GM19239 (cell line): Measurements from ENCODE around the gene DOCK4.

Experiments
- DNase-seq: peaks from one replicate; pipeline ENCODE4 v3.0.0; 2011; ENCODE audit warnings: low spot score; ENCODE audit not compliant: insufficient read length
- FAIRE-seq: peaks from 2 replicates; lab custom pipeline; 2011; peaks lifted over from hg19 to GRCh38; lab: Jason Lieb, UNC

The DOCK4 gene

DNA sequence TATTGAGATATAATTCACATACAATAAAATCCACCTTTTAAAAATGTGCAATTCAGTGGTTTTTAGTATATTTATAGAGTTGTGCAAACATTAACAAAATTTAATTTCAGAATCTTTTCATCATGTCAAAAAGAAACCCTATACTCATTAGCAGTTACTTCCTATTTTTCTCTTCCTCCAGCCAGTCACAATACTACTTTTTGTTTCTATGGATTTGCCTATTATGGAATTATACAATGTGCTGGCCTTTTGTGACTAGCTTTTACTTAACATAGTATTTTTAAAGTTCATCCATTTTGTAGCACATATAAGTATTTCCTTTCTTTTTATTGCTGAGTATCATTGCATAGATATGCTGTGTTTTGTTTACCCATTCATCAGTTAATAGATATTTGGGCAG is 444.0 kb downstream of the DOCK4 start:
- FAIRE-seq (no peak), DNase-seq (no peak)

DNA sequence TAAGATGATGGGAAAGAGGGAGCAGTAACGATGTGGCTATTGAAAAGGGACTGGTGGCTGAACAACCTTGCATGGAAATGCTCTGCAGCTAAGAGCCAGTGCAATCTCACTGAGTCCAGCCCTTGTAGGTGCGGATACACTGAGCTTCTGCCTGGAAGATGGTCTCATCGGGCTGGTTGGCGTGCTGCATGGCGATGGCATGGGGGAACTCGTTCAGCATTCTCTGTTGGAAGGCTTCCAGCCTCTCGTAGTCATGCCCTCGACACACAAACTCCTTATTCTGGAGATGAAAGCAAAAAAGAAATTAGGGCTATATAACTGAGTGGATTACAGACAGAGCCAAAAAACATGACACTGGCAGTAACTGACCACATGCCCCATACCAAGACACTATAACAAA is 446.2 kb downstream of the DOCK4 start:
- FAIRE-seq = no peak
- DNase-seq = no peak

DNA sequence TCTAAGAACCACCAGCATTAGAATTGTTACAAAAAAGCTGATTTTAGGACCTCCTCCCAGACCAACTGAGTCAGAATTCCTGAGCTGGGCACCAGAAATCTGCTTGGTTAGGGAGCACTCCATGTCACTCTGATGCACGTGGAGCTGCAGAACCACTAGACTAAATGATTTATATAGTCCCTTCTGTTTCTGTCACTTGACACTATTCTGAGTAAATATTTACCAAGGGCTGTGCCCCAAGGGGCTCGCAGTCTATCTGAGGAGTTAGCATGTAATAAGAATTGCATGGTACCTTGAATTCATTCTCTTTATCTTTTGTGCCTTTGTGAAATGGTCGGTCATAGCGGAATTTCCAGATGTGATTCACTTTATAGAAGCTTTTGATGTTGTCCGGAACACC is 447.9 kb downstream of the DOCK4 start:
- FAIRE-seq (no peak), DNase-seq (no peak)

DNA sequence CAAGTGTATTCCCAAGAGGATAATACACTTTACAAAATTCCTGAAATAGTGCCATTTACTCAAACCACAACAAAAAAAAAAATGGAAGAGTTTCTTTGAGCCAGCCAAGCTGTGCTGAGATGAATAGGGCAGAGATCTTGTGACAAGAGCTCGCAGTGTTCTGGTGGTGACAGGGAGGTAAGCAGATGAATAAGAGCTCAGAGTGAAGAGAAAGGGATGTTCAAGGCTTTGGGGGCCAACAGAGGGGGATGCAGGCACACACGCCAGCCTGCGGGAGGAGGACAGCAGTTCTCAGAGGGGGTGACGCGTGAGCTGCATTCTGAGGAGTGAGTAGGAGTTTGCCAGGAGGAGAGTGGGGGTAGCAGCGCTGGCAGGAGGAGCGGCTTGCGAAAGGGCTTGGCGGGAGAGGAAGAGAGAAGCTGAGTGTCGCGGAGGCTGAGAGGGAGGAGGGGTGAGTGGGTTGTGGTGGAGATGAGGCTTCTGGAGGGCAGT is 449.5 kb downstream of the DOCK4 start:
- DNase-seq = no peak
- no peak for FAIRE-seq

DNA sequence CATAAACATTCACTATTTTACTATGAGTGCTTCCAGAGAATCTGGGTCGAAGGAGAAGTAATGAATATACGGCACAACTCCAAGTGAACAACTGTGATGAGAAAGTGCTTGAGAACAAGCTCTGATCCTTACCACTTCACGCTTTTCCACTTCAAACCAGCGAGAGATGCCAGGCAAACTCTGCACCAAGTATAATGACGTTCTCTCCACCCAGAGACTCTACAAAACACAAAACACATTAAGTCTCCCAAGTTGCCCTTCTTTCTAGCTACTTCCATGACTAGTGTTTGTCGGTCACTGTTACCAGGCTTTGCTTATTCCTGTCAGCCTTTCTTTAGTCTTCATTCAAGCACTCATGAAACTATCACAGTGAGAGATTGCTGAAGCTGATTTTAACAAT is 450.8 kb downstream of the DOCK4 start:
- no peak for FAIRE-seq

DNA sequence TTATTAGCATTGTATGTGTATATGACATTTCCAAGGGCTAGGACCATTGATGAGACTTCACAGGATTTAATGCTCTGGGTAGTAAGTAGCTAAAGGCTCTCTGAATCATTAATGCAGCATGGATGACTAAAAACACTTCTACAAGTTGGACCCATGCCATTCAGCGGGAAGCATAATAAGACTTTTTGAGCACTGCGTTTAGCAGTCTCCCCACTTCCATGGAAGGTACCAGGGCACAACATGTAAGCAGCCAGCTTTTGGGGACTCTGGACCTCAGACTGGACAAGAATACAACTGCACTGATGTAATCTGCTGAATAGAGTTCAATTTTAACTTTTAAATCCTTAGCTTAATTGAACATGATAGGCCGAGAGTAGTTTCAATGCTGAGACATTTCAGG is 452.2 kb downstream of the DOCK4 start:
- FAIRE-seq (no peak), DNase-seq (no peak)

More for the DNA sequence above, 450.8 kb downstream of the DOCK4 start:
- DNase-seq = no peak

DNA sequence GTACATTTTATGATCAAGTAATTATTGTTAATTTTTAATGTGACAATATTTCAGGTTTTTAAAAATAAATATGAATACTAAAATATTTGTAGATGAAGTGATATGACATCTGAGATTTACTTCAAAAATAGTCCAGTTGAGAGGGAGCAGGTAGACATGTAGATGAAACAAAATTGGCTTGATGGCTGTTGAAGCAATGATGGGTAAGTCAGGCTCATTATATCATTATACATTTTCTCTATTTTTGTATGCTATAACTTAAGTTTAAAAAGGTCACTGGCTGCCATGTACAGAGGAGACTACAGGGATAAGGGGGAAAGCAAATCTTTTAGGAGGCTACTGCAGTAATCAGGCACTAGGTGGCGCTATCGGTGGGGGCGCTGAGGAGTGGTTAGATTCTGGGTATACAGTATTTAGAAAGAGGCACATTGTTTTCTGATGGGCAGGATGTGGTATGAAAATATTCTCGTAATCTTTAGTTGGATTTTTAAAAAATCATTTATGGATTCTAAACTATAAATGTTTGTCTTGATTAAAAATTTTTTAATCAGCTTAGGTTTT is 454.1 kb downstream of the DOCK4 start:
- DNase-seq (peak; percentile 21), FAIRE-seq (no peak)

DNA sequence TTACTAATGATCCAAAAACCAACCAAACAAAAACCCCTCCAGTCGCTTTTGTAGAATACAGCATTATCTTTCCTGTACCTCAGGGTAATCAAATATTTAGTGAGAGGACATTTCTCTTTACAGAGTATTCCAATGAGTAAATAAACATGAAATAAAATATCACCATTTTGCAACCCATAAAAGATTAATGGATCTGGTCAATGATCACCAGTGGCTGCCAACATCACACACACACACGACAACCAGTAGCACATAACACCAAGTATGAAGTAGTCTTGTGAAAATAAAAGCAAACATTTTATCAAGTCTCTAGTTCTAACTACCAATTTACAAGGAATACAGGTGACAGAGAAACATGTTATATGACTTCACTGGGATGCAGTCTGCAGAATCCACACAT is 455.3 kb downstream of the DOCK4 start:
- no peak for FAIRE-seq

DNA sequence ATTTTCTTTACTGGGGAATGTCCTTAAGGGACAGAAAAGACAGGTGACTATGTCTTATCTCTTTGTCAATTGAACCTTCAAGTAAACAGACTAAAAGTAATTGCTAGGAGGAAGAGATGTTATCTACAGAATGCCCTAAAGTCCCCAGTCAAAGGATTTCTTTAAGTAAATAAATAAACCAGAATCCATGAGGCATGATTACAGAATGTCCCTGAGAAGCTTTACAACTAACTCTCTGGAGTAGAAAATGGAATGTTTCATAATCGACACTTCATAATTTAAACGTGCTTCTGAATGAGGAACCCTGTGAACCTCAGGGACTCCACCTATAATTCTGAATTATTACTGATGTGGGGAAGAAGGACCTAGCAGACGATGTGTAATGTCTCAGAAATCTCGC is 456.0 kb downstream of the DOCK4 start:
- no peak for FAIRE-seq
- DNase-seq = no peak

More for the DNA sequence above, 455.3 kb downstream of the DOCK4 start:
- DNase-seq = no peak

DNA sequence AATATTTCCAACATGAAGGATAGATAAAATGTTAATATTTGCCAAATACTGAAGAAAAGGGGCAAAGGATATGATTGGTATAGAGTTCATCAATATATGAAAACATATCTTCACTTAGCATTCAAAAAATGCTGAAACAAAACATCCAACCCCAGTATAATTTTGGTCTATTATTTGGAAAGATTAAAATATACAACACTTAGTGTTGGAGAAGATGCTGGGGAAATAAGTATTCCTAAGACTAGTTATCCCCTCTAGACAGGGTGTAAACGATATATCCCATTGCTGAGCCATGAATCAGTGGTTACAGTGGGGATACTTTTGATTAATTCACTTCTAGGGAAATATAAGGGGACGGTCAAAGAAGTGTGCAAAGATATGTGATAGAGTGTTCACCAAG is 456.6 kb downstream of the DOCK4 start:
- FAIRE-seq (no peak), DNase-seq (no peak)

DNA sequence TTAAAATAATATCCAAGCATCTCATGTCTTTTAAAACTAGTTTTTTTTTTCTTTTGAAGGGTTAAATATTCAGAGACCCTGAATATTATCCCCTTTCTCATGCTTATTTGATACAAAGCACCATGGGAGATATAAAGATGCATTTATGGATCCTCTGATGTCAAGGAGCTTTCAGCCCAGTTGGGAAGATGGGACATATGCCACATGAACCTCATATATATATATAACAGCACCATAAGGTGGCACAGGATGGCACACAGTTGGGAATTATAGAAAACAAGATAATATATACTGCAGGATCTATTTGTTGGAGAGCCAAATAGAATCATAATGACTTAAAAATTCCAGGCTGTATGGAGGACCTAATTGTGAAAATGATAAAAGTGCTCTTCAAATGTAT is 458.5 kb downstream of the DOCK4 start:
- DNase-seq = no peak
- no peak for FAIRE-seq

DNA sequence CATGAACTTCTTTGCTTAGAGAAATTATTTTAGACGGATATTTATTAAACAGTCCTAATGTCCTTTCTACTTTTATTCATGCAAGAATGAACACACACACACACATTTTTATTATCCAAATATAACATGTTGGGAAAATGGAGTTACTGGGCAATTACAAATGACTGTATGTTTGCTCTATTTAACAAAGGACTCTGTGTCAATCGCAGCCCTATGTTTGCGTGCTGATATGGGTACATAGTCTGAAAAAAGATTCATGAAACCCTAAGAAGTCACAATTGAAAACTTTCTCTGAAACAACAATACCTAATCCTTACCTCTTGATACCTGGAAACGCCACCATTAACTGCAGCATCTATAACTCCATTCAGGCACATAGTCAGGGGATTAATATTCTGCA is 459.2 kb downstream of the DOCK4 start:
- DNase-seq = no peak
- no peak for FAIRE-seq

DNA sequence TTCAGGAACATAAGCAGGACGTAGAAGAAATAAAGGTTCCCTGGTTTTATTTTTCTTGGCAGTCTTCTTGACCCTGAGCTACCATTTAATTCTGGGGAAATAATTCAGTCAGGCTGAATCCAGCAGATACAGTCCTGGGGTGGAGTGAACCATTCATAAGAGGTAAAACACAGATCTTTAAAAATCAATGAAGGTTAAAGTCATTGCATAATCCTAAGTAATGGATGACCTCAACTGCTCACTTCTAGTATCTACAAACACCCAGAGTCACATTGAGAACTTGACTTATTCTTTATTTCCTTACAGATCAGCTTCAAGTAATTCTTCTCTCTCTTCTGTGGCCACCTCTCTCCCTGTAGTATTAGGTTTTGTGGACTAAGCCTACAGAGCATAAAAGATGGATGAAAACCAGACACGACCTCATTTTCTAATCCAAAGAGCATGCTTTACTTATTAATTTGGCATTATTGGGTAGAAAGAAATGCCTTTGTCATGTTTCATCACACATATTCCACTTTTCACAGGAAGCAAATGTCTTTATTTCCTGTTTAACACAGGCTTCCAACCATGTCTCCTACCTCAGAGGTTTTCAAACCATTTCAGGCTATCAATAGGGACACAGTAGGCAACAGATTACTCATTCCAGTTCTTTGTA is 461.6 kb downstream of the DOCK4 start:
- DNase-seq = no peak
- no peak for FAIRE-seq

DNA sequence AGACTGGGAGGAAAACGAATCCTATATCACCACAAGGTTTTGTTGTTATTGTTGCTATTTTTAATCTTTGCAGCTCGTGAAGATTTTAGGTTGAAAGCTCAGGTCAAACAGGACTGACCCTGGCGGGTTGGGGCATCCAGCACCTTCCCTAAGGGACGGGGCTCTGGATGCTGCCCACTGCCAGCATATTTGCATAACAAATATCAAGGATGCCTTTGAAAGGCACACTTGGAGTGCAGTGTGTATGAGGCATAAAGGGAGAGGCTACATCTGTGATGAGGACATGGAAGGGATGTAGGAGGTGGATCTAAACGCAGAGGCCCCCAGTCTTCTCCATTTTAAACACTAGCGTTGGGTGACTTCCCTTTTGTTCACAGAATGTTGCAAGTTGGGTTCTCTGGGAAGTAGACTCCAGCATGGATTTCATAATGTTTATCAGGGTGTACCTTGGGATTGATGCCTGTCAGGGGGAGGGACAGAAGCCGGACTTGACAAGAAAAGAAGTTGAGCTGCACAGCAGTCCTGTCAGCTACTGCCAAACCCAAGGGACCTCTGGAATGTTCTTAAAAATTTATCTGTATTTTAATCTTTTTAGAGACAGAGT is 462.9 kb downstream of the DOCK4 start:
- FAIRE-seq (no peak), DNase-seq (no peak)

DNA sequence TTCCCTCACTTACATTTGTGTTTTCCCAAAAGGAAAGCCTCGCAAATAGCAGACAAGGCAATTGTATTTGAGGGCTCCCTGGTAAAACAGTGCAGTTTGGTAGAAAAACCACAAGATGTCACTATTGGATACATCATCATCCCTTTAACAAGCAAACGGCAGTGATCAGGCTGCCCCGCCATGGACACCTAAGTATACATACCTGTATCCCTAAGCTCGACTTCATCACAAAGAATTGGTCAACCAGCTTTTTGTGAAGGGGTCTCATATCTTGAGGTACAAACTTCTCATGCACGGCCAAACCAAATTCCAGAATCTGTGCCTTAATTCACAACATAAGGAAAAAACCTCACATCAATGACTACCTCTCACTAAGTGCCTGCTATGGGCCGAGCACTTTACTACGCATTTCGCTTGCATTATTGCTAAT is 464.4 kb downstream of the DOCK4 start:
- DNase-seq = peak; percentile 31
- peak; percentile 87 for FAIRE-seq

DNA sequence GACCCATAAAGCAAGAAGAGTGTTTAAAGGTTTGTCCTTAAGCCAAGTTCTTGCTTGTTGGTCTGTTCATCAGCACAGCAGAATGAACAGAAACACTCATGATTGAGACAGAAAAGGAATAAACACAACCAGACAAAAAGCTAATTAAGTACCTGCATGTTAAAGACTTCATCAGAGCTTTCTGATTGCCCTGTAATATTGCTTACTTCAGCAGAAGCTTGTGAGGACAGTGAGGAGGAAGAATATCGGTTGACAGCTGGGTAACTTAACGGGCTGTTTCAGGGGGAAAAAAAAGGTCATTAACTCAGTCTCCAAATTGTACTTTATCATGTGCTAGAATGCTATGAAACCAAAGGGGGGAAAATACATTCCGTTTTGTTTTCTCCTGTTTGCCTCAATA is 465.3 kb downstream of the DOCK4 start:
- FAIRE-seq = no peak
- DNase-seq = no peak

DNA sequence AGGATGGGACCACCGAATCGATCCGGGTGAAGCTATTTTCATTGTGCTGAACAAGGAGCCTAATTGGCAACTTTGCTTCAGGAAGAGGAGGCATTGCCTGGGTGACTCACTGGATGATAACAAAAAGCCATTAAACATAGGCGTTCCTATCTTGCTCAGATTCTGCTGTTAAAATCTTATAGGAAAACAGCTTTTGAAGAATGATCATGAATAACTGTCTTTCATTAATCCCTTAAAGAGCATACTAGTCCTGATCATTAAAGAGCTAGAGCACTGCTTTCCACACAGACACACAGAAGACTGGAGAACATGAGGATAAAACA is 469.7 kb downstream of the DOCK4 start:
- no peak for DNase-seq
- no peak for FAIRE-seq

DNA sequence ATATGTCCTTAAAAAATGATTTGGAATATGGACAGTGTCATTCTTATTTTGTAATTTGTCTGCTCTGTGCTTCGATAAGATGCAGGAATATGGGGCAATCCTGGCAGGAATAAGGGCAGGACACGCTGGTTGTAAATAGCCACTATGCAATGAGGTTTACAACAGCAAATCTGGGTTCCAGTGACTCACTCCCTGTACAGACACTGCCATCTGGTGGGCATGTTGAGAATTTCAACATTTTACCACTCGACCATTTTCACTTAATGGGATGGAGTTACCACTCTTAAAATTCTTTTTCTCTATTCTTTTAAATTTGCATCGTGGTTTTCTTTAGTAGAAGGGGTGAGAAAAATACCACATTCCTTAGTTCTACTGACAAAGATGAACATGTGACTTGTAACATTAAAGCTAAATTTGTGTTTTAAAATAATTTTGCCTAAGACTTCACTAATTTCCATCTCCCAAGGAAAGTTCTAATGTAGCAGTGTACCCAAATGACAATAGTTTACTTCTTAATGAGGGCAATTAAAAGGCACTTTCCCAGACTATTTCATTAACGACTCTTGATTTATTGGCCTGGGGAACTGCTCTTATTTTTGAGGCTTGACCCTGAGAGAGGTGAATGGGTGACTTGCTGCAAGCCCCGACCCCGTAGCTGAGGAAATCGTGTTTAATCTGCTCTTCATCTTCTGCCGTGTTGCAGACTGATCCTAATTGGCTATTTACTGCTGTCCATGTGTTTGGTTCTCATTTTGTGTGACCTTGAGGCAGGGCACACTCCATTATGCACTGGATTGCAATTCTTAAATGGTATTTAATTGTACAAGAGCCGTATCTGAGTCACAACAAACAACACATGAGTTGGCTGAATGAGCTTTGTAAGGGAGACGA is 470.3 kb downstream of the DOCK4 start:
- FAIRE-seq (peak; percentile 87), DNase-seq (peak; percentile 36)

DNA sequence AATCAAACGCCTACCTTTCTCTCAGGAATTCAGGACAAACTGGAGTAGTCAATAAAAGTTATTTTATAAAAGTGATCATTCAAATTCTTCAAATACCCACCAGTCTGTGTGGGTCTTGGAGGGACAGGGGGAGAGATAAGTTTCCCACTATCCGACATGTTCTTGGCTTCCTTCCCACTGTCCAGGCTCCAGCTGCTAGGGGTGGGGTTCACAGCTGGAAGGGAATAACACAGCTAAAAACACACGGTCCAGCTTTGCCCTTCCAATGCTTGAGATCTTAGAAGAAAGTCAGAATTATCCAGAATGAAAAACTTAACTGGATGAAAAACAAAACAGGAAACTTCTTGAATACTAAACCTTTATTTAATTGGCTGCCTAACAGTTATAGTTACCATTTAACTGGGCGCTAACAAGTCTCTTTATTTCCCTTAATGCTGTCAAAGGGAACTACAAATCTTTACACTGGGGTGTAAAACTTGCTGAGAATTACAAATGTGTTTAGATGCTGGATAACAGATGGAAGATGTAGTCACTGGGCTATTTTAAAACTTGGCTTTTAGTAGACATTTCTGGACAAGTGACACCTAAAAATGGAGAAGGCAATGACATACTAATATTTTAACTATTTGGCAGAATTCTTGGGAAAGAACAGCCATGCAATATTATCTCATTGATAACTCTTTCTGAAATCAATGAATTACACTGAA is 471.1 kb downstream of the DOCK4 start:
- FAIRE-seq = no peak
- DNase-seq = no peak

DNA sequence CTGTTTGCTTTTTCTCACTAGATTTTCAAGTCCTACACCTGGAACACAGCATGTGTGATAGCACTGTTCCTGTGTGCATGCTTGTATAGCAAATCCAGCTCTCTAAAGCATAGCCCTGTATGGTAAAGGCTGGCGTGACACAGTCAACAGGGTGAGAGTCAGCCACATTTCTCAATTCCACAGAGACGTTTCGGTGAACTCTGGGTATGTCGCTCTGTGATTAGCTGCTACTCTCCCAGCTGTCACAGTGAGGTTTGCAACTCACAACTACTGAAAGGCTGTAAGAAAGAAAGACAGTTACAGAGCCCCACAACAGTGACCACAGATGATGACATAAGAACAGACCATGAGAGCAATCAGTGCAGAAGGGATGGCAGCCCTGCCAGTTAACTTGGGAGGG is 473.3 kb downstream of the DOCK4 start:
- FAIRE-seq = no peak

More for the DNA sequence above, 473.3 kb downstream of the DOCK4 start:
- no peak for DNase-seq
